Measurements from ENCODE around the gene ZNF609. TPM values are rescaled to one million over a fixed set of nuclear protein-coding genes. Genes with fewer than 3 reads are reported as not detected.

Gene ZNF609
- total RNA-seq, 1 experiment from 2014 or later = 17.7 TPM

DNA sequence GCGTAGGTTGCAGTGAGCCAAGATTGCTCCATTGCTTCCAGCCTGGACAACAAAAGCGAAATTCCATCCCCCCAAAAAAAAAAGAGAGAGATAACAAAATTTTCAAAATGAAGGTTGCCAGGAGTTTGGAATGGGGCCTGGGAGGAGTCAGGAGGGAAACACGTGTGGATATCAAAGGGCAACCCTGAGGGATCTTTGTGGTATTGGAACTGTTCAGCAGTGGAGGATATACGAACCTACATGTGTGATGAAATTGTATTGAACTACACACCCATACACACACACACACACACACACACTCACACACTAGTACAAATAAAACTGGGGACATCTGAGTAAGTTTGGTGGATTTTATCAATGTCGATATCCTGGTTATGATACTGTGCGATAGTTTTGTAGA lies 253.2 kb downstream of the ZNF609 start:
- no peaks in the 10 kb centered on the region for H3K36me3 ChIP-seq
- H3K4me3 ChIP-seq = no peak overlapping the region
- H3K4me1 ChIP-seq (replicated peaks) = no peaks in the 10 kb centered on the region
- no peaks in the 10 kb centered on the region for H3K9me3 ChIP-seq (replicated peaks)
- no peak for DNase-seq (ENCODE audit: low read depth in 1 of 2, low spot score in 2 of 2)
- no peaks in the 10 kb centered on the region for H3K27me3 ChIP-seq (replicated peaks)
- H3K27ac ChIP-seq = no peak overlapping the region

DNA sequence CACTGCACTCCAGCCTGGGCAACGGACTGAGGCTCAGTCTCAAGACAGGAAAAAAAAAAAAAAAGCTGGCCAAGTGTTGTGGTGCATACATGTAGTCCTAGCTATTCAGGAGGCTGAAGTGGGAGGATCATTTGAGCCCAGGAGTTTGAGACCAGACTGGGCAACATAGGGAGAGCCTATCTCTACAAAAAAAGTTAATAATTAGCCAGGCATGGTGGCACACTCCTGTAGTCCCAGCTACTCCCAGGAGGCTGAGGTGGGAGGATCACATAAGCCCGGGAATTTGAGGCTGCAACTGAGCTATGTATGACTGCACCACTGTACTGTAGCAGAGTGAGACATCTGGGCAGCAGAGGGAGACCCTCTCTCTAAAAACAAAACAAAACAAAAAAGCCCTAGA lies 256.1 kb downstream of the ZNF609 start:
- Histone ChIP-seq H3K4me1 (replicated peaks) (no peaks in the 10 kb centered on the region), H3K27ac (no peak overlapping the region), H3K36me3 (no peaks in the 10 kb centered on the region), H3K27me3 (replicated peaks) (no peaks in the 10 kb centered on the region), H3K9me3 (replicated peaks) (no peaks in the 10 kb centered on the region), H3K4me3 (no peak overlapping the region)
- DNase-seq (ENCODE audit: low read depth in 1 of 2, low spot score in 2 of 2) = no peak

DNA sequence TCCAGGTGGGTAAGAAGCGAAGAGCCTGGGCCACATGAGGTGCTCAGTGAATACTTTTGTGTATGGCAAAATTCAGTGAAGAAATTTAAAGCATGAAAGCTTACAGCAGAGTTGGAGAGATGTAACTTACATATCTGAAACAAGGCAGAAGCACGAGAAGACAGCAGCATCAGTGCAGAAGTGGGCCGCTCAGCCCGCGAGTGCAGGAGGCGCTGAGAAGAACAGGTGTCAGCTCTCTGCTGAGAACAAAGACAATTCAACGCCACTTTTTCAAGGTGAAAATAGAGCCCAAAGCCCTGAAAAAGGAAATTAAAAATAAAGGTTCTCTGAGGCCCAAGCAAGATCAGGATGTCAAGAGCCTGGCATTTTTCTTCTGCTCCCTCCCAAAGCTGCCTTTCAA lies 256.8 kb downstream of the ZNF609 start:
- Histone ChIP-seq H3K9me3 (replicated peaks) (no peaks in the 10 kb centered on the region), H3K4me1 (replicated peaks) (no peaks in the 10 kb centered on the region), H3K4me3 (no peak overlapping the region), H3K36me3 (no peaks in the 10 kb centered on the region), H3K27me3 (replicated peaks) (no peaks in the 10 kb centered on the region), H3K27ac (no peak overlapping the region)
- no peak for DNase-seq (ENCODE audit: low read depth in 1 of 2, low spot score in 2 of 2)

DNA sequence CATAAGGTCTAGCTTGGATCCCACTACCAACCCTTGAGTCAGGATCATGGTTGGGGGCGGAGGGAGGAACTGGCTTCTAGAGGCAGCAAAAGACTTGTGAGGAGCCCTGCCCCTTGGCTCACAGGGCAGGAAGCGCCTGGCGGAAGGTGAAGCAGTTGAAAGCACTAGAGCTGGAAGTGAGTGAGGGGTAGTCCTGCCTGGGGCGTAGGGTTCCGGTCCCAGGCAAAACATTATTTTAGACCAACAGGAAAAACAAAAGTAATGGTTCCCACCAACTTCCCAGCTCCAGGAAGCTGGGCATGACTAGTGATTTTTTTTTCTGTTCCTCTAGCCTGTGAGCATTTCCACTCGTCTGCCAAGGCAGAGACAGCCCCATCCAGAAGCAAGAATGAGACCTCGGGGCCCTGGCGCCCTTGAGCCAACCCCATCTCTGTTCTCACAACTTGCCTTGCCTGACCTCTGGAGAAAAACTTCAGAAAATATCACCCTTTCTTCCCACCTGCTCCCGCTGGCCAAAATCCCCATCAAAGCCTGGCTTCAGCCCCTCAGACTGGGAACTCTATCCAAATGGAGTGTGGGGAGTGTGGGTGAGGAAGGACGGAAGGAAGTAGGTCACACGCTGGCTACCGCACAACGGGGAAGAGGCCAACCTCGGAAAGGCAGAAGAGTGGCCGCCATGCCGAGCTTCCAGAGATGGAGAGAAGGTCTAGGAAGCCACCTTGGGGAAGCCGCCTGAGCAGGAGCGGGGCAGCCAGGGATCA lies 257.5 kb downstream of the ZNF609 start:
- no peaks in the 10 kb centered on the region for H3K9me3 ChIP-seq (replicated peaks)
- no peaks in the 10 kb centered on the region for H3K27me3 ChIP-seq (replicated peaks)
- H3K4me1 ChIP-seq (replicated peaks) = no peaks in the 10 kb centered on the region
- H3K36me3 ChIP-seq = no peaks in the 10 kb centered on the region
- no peak overlapping the region for H3K4me3 ChIP-seq
- no peak for DNase-seq (ENCODE audit: low read depth in 1 of 2, low spot score in 2 of 2)
- no peak overlapping the region for H3K27ac ChIP-seq

DNA sequence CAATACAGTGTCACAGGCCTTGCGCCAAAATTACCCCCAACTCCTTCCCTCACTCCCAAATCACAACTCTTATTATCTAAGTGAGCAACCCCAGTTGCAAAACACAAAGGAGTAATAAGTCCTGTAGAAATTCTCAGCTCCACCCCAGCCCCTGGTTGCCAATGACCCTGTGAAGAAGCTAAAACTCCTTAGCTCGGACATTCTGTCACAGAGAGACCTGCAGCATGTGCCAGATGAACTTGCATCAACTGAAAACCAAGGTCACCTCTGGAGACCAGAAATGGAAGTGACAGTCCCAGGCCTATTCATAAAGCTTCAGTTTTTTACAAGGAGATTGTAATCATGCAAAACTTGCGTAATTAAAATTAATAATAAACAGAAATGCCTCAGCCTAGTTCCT lies 259.8 kb downstream of the ZNF609 start:
- Histone ChIP-seq H3K4me1 (replicated peaks) (no peaks in the 10 kb centered on the region), H3K9me3 (replicated peaks) (no peaks in the 10 kb centered on the region), H3K4me3 (no peak overlapping the region), H3K27ac (no peak overlapping the region), H3K36me3 (no peaks in the 10 kb centered on the region), H3K27me3 (replicated peaks) (no peaks in the 10 kb centered on the region)
- DNase-seq (ENCODE audit: low read depth in 1 of 2, low spot score in 2 of 2) = no peak

DNA sequence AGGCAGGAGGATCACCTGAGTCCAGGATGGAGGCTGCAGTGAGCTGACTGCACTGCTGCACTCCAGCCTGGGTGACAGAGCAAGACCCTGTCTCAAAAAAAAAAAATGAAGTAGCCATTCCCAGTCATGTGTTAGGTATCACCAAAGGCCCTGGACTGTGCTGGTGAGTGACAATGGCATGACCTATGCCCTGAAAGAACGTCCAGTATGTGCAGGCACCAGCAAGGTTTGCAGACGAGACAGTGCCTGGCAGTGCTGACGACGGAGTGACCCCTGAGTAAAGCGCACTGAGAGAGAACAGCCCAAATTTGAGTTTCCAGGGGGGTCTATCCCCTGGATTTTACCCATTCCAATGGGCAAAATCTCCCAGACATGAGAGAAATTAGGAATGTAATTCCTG lies 269.8 kb downstream of the ZNF609 start:
- Histone ChIP-seq H3K9me3 (replicated peaks) (no peaks in the 10 kb centered on the region), H3K4me1 (replicated peaks) (no peaks in the 10 kb centered on the region), H3K36me3 (no peaks in the 10 kb centered on the region), H3K27ac (no peak overlapping the region), H3K27me3 (replicated peaks) (no peaks in the 10 kb centered on the region), H3K4me3 (no peak overlapping the region)
- DNase-seq (ENCODE audit: low read depth in 1 of 2, low spot score in 2 of 2) = no peak

DNA sequence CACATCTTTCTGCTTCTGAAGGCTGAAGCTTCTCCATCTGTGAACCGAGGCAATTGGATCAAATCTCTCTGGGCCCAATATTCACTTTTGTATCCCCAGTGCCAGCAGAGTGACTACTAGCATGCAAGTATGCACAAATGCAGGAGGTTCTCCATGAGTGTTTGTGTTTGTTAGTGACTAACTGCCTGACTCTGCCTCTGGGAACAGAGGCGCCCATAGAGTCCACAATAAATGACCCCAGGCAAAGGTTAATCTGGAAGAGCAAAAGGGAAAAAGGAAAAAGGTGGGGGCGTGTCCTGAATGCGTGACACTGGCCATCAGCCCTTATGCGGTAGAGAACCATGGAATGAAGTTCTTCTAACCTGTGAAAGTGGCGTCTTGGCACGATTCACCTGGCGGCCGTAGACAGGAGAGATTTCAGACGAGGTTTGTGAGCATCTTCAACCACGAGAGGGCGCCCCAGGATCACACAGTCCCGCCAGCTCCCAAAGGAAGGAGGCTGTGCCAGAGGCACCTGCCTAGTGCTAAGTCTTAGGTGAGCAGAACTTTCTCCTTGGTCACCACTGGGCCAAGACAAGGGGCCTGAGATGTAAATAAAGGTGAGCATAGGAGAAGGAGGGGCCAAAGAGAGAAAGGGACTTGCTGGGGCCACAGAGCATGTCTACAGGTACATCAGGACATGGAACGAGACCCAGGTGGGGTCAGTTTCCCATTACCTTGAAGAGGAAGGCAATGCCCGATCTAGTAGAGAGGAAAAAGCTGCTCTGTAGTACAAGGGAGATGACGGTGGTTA lies 270.8 kb downstream of the ZNF609 start:
- Histone ChIP-seq H3K27me3 (replicated peaks) (no peaks in the 10 kb centered on the region), H3K36me3 (no peaks in the 10 kb centered on the region), H3K4me3 (no peak overlapping the region), H3K4me1 (replicated peaks) (no peaks in the 10 kb centered on the region), H3K9me3 (replicated peaks) (no peaks in the 10 kb centered on the region), H3K27ac (no peak overlapping the region)
- DNase-seq (ENCODE audit: low read depth in 1 of 2, low spot score in 2 of 2) = peak; percentile 72 to 81

DNA sequence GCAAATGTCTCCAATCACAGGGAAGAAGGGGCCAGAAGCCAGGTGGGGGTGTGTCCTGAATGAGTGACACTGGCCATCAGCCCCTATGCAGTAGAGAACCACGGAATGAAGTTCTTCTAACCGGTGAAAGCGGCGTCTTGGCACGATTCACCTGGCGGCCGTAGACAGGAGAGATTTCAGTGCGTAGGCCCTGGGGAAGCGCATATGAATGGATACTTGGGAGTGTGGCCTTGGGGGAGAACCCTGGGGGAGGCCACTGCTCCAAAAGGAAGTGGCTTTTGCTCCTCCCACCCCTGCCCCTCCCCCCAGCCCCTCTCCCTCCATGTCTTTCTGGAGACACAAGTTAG lies 271.4 kb downstream of the ZNF609 start:
- H3K4me3 ChIP-seq = no peak overlapping the region
- no peaks in the 10 kb centered on the region for H3K27me3 ChIP-seq (replicated peaks)
- H3K4me1 ChIP-seq (replicated peaks) = no peaks in the 10 kb centered on the region
- no peaks in the 10 kb centered on the region for H3K9me3 ChIP-seq (replicated peaks)
- H3K36me3 ChIP-seq = no peaks in the 10 kb centered on the region
- no peak for DNase-seq (ENCODE audit: low read depth in 1 of 2, low spot score in 2 of 2)
- H3K27ac ChIP-seq = no peak overlapping the region

DNA sequence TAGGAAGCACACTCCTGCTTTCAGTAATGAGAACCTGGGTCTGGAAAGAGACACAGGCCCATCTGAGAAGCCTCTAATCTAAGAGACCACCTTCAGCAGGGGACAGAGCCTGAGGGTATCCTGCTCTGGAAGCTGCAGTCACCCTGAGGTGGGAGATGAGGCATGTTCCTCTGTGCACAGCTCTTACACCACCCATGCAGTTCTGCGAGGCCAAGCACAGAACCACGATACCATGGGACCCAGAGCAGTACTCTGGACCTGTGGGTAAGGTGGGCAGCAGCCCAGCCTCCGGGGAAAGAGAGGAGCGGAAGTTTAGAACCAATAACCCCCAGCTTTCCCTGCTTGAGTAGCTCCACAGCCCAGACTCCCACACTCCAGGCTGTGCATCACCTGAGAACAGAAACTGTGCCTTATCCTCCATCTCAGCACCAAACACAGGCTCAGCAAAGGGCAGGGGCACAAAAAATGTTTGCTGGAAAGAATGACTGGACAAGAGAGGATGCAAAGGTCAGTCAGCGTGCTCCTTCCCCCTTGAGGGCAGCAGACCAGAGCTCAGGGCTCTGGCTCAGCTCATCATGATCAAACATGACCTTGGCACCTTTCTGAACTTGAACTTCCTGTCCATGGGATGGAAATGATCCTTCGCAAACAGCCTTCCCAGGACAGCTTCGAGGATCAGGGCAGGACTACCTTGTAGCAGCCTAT lies 271.9 kb downstream of the ZNF609 start:
- Histone ChIP-seq H3K4me3 (no peak overlapping the region), H3K36me3 (no peaks in the 10 kb centered on the region), H3K27me3 (replicated peaks) (no peaks in the 10 kb centered on the region), H3K9me3 (replicated peaks) (no peaks in the 10 kb centered on the region), H3K4me1 (replicated peaks) (no peaks in the 10 kb centered on the region), H3K27ac (no peak overlapping the region)
- no peak for DNase-seq (ENCODE audit: low read depth in 1 of 2, low spot score in 2 of 2)

Other genes with a start within 250 kb of the ZNF609 start
- 9.2 and 14.2 TPM in 2 replicates for gene CSNK1G1, start 104.4 kb upstream of the ZNF609 start, total RNA-seq (2014; rRNA removed; shearing (Covaris generic))
- gene PCLAF, start 79.1 kb upstream of the ZNF609 start, total RNA-seq (2014; rRNA removed; shearing (Covaris generic)) = 116 and 125 TPM in 2 replicates
- 10.5 and 14.5 TPM in 2 replicates for gene TRIP4, start 72.7 kb upstream of the ZNF609 start, total RNA-seq (2014; rRNA removed; shearing (Covaris generic))

All from SJSA1 (cell line).